NCI-H1417 treated with DMSO at 0.1 percent for 48 hours (cell line): ENCODE results near the gene CXorf66.
"Not testable (repeated sequence)": the region's sequence is repeated elsewhere in the genome, so short reads cannot be mapped to it uniquely, and the experiment has no call there.

ENCODE experiments used
- DNase-seq: peaks from one replicate; lab custom pipeline; 2025; lab: John Stamatoyannopoulos, UW

Gene CXorf66, protein sequence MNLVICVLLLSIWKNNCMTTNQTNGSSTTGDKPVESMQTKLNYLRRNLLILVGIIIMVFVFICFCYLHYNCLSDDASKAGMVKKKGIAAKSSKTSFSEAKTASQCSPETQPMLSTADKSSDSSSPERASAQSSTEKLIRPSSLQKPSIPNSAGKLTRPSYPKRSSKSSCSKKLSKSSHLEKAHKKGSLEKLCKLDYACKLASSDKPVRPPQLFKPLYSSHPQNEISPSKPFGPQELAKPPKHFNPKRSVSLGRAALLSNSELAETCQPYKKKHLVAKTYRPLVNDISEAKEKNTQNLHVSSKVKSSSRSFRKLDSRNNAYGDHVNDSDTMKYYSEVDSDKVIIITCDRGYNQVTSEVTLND

DNA sequence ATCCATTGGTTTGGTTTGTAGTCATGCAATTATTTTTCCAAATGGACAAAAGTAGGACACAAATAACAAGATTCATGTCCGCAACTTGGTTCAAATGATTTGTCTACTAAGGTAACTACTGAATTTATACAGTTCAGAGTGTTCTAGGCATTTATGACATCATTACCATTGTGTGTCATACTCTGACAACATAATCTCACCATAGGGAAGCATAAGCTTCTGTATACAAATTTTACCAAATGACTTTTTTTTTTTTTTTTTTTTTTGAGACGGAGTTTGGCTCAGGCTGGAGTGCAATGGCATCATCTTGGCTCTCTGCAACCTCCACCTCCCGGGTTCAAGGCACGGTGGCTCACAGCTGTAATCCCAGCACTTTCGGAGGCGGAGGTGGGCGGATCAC lies at the start of gene CXorf66:
TSS of gene CXorf66 (minus strand) at position 101 of the 400 bp plus-strand sequence. CDS start at position 76, 25 bp downstream.
- no peak for DNase-seq

DNA sequence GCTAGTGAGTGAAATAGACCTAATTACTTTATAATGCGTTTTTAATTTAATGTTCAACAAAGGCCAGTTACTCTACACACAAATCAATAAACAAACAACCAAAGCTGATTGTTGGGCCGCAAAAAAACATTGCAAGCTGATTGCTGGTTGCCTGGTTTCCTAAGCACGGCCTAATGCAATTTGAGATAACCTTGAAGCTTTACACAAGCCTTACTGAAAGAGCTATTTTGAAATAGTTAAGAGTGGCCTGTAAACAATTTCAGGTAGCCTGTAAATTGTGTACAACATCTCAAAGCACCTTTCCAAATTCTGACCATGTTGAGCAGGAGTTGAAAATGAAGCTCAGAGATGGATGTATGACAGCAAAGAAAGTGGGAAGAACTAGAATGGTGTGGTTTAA lies 17.5 kb upstream of the CXorf66 start:
- DNase-seq, result no peak

DNA sequence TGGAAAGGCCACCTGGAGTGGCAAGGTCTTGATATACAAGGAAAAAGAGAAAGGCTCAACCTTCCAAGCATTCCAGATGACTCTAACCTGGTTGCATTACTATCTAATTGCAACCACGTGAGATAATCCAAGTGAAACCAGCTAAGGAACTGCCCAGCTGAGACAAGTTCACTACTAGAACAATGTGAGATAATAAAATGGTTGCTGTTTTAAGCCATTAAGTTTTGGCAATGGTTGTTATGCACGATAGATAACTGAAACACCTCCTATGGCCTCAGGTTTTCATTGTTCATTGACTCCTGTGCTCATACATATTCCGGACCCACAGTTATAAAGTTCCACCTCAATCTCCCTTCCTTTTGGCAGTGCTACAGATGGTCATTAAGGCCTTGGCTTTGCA lies 9.2 kb upstream of the CXorf66 start:
- no peak for DNase-seq

DNA sequence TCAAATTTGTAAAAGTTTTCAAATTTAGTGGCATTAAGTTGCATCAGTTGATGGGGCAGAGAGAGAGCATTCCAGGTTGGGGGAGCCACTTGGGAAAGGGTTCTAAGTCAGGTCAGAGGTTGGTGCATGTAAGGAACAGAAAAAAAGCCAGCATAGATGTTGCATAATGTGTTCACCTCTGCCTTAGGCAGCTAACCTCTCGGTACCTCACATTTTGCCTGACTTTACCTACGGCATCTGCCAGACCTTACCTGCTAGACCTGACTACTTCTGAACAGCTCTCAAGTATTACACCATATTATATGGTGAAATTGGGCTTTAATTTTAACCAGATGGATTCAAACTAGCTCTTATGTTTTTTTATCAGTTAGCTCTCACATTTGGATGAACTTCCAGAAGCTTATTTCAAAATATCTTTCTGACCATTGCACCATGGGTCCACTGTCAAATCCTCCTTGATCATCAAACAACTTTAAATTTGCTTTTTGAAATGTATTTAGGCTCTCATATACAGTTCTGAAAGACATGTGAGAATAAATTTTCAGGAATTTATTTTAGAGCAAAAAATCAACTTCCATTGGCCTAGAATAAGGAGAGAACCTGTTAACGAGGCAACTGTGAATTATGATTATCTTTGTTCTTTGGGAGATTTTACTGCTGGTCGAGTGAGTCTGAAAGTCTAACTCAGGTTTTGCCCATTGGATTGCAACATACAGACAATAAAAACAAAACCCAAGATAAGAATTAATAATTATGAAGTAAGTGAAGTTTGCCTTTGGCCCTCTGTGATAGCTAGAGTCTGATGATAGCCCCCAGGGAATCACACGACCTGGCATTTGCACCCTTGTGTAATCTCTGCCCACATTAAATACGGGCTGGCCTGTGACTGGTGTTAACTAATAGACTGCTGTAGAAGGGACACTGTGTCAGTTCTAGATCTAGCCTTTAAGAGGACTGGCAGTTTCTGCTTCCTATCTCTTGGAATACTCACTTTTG lies 7.6 kb upstream of the CXorf66 start:
- DNase-seq, result no peak

DNA sequence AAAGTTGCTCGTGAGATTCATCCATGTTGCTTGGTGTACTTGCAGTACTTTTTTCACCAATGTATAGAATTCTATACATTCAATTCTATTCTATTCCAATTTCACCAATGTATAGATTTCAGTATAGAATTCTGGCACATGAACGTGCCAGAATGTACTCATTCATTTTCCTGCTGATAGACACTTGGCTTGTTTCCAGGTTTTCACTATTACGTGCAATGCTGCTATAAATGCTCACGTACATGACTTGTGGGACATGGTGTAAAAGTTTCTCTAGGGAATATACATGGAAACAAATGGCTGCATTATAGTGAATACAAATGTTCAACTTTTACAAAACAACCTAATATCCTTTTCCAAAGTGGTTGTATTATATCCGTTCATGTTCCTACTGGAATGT lies 6.8 kb upstream of the CXorf66 start:
- no peak for DNase-seq

DNA sequence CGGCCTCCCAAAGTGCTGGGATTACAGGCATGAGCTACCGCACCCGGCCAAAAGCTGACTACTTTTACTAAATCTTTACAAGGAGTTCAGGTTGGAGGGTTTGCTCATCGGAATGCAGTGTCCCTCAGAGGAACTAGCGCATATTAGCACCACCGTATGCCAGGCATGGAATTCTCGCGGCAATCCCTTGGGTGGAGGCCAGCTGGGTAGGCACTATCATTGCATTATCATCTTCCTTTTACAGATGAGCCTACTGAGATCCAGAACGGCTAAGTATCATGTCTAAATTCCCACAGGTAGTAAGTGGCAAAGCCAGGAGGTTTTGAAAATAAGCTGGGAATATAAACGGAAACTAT lies 6.1 kb upstream of the CXorf66 start:
- no peak for DNase-seq

DNA sequence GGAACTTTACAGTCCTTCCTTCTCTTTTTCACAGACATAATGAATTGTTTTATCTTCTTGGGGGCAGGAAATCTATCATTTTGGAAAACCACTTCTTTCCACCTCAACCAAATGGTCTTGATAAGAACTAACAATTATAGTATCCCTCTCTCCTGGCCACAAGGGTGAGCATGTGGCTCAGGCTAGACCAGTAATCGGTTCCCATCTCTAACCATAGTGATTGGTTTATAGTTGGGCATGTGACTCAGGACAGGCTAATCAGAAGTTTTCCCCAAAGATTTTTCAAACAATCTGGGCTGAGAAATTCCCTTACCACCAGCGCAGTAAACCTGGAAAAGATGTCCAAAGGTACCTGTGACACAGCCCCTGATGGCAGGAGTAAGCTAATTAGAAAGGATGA lies 4.0 kb upstream of the CXorf66 start:
- DNase-seq, result no peak

DNA sequence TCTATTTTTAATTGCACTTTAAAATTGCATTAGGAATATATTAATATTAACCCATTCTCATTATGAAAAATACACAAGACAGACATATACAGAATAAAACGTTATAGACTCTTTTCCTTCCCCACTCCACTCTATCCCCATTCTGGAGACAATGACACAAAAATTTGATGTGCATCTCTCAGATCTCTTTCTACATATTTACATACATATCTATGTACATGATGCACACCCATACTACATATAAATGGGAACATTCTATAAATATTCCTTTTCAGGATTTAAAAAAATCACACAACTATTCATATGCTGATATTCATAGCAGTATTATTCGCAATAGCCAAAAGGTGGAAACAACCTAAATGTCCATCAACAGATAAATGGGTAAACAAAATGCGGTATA lies 2.4 kb upstream of the CXorf66 start:
- DNase-seq, result no peak

DNA sequence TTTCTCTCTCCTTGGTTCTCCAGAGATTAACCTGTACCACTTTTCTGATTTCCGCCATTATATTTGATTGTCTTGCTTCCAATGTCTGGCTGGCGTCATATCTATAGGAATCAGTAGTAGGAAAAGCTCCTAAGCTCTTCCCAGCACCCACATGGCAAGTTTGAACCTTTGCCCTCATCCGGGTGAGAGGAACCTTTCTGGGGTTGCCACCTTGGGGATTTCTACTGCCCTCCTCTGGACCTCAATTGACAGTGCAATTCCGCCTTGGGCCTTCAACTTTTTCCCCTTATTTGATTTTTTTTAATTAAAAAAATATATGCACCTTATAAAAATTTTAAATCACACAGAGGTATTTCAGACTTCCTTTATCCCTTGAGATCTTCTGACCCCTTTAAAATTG lies 2.0 kb upstream of the CXorf66 start:
- DNase-seq, result no peak

DNA sequence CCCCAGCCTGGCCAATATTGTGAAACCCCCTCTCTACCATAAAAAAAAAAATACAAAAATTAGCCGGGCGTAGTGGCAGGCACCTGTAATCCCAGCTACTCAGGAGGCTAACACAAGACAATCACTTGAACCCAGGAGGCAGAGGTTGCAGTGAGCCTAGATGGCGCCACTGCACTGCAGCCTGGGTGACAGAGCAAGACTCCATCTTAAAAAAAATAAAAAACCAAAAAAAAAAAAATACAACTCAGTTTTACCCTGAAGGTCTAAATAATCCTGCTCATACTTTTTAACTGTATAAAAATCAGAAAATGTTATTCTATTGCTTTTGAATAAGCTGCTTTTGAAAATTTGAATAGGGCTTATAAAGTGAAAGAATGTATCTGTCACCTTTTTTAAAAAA lies 838 bp upstream of the CXorf66 start:
- DNase-seq, result not testable (repeated sequence)

DNA sequence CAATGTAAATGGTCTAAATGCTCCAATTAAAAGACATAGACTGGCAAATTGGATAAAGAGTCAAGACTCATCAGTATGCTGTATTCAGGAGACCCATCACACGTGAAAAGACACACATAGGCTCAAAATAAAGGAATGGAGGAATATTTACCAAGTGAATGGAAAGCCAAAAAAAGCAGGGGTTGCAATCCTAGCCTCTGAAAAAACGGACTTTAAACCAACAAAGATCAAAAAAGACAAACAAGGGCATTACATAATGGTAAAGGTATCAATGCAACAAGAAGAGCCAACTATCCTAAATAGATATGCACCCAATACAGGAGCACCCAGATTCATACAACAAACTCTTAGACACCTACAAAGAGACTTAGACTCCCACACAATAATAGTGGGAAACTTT lies 4.2 kb downstream of the CXorf66 start:
- not testable (repeated sequence) for DNase-seq

DNA sequence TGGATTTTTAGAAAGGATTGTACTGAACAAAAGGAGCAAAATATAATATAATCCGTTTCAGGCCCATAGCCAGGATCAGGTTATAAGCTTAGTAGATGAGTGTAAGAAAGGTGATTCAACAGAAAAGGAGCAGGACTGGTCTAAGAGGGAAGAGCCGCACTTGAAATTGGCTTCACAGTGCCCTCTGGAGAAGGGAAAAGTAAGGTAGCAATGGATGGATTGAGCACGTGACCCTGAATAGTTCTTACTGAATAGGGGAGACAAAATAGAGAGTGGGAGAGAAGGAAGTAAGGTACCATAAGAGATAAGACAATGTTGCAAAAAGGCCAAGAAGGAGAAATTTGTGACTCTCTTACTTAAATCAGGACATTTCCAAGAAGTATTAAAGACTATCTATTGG lies 15.6 kb downstream of the CXorf66 start:
- DNase-seq, result no peak

DNA sequence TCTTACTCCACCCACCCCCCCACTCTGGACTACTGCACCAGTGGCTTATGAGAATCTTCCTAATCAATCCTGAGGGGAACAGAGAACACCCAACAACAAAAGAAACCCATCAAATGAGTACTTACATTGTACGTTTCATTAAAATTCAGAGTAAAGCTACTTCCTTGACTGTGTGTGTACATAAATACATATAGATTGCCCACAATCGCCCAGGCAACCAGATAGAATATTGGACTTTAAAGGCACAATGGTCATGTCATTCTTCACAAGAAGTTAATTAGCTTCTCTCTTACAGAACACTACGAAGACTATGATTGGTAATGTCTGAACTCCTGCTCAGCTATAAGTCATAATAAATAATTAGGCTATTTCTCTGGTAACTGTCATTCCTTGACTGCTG lies 20.2 kb downstream of the CXorf66 start:
- no peak for DNase-seq

DNA sequence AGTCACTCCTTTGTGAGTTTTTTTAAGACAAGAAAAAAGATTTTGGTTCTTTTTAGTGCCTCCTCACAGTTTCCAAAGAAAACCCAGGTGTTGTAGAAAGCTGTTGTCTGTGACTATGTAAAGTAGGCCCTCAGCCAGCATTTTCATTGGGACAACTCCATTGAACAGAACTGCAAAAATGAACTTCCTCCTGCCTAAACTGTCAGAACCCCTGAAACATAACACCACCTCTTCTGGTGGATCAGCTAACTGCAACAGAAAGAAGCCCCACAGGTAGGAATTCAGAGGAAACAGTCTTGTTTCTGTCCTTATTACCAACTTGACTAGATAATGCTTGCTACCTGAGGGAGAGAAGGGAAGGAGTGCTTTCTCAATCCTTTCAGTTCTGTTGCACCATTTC lies 29.1 kb downstream of the CXorf66 start:
- no peak for DNase-seq

DNA sequence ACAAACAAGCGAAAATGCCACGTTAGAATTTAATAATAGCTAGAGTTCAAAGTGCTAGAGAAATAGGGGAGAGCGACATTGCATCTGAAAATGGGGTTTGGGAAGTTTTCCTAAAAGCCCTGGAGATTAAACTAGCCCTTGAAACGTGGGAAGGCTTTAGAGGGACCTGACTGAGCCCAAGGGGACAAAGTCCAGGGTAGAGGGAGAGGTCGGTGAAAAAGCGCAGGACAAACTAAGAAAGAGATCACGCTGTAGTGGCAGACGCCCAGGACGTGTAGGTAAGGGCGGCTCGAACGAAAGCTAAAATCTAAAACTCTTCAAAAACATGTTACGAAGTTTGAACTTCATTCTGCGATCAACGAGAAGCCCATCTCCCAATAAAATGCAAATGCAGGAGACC lies 31.4 kb downstream of the CXorf66 start:
- no peak for DNase-seq

DNA sequence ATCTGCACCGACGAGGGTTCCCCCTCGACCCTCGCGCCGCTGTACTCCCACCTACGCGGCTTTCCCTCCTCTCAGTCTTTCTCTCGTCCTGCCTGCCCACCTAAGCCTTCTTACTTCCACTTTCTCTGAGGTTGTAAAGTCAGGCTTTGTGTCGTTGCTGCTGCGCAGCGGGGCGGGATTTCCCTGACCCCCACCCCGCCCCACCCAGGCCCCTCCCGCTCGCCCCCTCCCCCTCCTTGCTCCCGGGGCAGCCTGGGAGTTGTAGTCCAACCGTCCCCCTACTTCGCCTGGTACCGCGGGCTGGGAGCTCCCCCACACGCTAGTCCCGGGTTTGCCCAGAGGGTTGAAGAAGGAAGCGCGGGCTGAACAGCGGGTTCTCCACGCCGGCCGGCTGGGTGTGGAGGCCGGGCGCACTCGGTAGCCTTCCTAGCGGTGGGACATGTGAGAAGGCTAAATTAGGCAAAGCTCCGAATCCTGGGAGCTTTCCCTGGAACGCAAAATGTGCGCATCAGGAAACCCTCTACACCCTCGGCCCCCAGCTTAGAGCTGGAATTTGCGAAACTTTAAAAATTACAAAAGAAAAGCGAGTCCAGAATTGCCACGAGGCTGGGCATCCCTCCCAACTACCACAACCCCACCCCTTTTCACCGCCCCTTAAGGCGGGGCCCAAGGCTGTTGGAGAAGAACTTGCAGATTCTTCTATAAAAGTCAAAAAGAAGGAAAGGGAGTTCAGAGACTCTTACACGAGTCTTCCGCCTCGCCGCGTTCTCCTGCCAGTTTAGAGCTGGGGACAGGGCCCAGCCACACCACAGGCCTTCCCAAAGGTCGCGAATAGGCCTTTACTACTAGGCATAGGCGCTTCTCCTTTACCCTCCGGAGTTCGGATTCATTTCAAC lies 32.2 kb downstream of the CXorf66 start, which contains the start of gene ATP11C:
TSS of gene ATP11C (minus strand) at position 153 of the 896 bp plus-strand sequence. CDS start 1,011 bp downstream, outside the sequence.
- no peak for DNase-seq

DNA sequence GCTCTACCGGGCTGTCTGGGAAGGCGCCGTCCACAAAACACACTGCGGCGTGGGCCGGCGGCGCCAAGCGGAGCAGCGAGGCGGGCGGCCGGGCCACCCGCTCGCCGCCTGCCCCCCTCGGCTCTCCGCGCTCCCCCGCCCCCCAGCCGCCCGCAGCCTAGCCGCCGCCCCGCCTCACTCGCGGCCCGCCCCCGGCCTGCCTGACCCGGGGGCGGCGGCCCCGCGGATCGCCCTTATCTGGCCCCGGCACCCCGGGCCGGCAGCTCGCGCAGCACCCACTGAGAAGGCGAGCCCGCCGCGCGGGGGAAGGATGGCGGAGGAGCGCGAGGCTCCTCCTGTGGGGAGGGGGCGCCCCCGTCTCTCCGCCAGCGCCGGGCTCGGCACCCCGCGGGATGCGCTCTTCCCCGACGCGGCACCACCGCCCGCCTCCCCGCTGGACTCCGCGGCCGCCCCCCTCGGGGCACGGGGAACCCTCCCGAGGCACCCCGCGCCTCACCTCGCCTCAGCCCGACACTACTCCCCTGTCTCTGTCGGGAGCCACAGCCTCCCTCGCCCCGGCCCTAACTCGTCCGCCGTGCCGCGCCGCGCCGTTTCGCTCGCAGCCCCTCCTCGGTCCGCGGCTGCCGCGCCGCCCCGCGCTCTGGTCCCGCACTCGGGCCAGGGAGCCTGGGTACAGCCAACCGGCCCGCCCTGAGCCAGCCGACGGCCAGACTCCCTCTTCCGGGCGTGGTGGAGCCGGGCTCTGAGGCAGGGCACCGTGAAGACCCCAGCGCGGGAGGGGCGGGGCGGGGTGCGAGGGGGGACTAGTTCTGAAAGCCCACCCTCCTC lies 33.0 kb downstream of the CXorf66 start:
- DNase-seq, result no peak

DNA sequence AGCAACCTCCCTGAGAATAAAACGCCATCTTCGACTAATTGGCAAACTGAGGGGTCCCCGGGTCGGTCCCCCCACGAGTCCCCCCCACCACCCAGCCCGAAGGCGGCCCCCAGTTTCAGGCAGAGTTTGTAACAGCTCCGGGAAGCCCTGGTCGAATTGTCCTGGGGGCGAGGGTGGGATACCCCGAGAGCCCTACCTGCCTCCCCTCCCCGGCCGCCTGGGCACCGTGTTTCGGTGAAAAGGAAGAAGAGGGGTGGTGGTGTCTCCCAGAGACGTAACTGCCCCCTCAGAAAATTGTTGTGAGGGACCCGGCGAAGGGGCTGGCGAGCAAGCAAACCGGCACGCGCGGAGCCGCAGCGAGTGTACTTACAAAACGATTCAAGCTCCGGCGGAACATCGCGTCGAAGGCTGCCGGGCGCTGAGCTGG lies 33.7 kb downstream of the CXorf66 start:
- no peak for DNase-seq

DNA sequence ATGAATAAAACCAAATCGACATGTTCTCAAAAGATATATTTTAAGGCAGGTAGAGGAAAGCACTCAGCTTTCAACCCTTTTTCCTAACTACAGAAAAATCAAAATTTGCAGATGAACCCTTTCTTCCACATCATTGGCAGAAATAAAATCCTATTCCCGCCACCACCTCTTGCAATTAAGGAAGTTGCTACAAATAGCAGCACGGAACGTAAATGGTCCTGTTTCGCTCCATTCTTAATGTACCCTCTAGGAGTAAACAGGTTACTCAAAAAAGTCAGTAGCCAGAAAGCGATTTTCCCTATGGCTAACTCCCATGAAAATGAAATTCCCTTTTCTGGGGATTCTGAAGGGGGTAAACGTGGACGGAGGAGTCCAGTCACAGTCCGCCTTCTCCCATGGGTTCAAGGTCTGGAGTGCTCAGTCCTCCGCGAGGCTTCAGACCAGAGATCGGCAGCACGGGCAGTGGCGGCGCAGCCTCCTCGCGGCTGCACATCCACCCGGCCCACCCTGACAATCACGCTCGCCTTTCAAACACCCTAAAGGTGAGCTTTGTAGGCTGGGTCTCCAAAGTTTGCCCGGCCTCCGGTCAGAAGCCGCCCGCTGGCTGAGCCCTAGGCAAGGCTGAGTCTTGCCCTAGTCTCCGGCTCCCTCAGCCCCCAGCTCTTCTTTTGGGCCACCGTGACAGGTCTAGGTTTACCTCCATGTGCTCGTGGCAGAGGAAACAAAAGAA lies 34.2 kb downstream of the CXorf66 start:
- no peak for DNase-seq

DNA sequence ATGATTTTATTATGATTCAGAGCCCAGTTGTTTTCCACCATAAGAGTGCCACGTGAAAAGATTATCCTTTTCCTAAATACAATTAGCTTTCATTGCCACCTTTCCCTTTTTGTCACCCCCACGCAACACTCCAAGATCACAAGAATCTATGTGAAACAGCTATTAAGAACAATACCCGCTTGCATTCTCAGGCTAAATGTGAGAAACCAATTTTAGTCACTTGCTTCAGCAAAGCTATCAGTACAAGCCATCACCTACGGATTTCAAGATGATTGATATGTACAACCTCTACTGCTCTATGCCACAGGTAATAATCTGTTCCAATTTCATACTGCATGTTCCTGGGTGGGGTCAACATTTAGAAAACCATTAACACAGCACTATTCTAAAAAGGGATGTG lies 34.9 kb downstream of the CXorf66 start:
- no peak for DNase-seq
